Neuron (in vitro differentiated cells): ENCODE measurements around the gene CCDC28B.

Experiments used
- H2AFZ ChIP-seq: one replicate; pipeline ENCODE4 v1.6.1; 2013; ENCODE audit warnings: low read depth, mild to moderate bottlenecking, inconsistent platforms, low read length, moderate library complexity
- H3K27me3 ChIP-seq: one replicate; pipeline ENCODE4 v1.6.1; 2013; ENCODE audit warnings: low read length; ENCODE audit not compliant: insufficient read depth
- H3K36me3 ChIP-seq: one replicate; pipeline ENCODE4 v1.6.1; 2013; ENCODE audit warnings: low read length; ENCODE audit not compliant: insufficient read depth
- H3K4me1 ChIP-seq: one replicate; pipeline ENCODE4 v1.6.1; 2013; ENCODE audit warnings: low read length; ENCODE audit not compliant: insufficient read depth
- H3K4me3 ChIP-seq: 2 replicates; pipeline ENCODE4 v1.5.1; 2013; ENCODE audit warnings: mild to moderate bottlenecking, low read length, moderate library complexity
- H3K9me3 ChIP-seq: one replicate; pipeline ENCODE4 v1.6.1; 2013; ENCODE audit warnings: low read length

Gene CCDC28B

DNA sequence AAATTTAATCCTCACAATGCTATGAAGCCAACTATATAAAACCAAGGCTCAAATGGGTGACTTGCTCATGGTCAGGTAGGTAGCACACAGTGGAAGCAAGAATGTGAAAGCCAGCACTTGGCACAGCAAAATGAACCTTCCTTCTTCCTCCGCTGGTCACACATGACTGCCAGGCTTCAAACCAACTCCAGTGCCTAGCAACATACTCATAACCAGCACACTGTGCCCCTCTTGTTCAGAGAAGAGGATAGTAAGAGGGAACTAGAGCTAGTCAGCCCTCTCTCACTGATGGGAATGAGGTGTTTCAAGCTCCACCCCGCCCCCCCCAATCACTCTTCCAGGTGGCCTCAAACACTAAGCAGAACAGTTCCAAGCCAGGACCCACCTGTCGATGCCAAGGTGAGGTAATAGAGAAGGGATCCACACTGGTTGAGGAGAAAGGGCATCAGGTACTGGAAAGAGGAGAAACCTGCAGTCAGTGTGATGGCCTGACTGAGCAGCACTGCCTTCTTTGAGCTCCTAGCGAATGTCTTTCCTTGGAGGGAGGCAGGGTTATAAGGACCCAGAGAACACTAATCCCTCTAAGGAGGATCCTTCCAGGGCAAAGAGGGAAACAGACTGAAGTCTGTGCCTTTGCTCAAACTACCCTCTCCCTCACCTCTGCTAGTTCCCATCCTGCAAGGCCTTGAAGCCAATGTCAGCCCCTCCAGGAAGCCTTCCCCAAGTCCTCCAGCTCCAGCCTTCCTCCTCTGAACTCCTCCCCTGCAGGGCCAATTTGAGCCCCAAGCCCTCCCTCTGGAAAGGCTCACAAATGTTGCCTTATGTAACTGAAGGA lies 20.6 kb downstream of the CCDC28B start:
- no peak overlapping the region for H2AFZ ChIP-seq
- peak overlapping the region; percentile 88 for H3K4me3 ChIP-seq
- H3K27me3 ChIP-seq: no peaks in the 10 kb centered on the region
- H3K4me1 ChIP-seq: peaks cover 15% of the 10 kb centered on the region
- peaks cover 43% of the 10 kb centered on the region for H3K36me3 ChIP-seq
- no peaks in the 10 kb centered on the region for H3K9me3 ChIP-seq

GRCh38 chr1:32221581-32221979 lies 21.2 kb downstream of the CCDC28B start:
- H3K27me3 ChIP-seq: no peaks in the 10 kb centered on the region
- peaks cover 15% of the 10 kb centered on the region for H3K4me1 ChIP-seq
- peak overlapping the region; percentile 88 for H3K4me3 ChIP-seq
- peaks cover 42% of the 10 kb centered on the region for H3K36me3 ChIP-seq
- no peak overlapping the region for H2AFZ ChIP-seq
- no peaks in the 10 kb centered on the region for H3K9me3 ChIP-seq

GRCh38 chr1:32221980-32222755 lies 21.8 kb downstream of the CCDC28B start, which contains the start of the genes EIF3I and TMEM234:
Gene EIF3I, plus strand, starts transcription at chr1:32222407. Its CDS starts 35 bp downstream, at chr1:32222442.
Gene TMEM234, minus strand, starts transcription at chr1:32222353. Its CDS starts 31 bp downstream, at chr1:32222322.
- H3K4me1 ChIP-seq: peaks cover 15% of the 10 kb centered on the region
- H3K27me3 ChIP-seq: no peaks in the 10 kb centered on the region
- no peaks in the 10 kb centered on the region for H3K9me3 ChIP-seq
- H2AFZ ChIP-seq: peak within 1 kb of the TSS; percentile 65
- peak within 1 kb of the TSS; percentile 88 for H3K4me3 ChIP-seq
- peaks cover 40% of the 10 kb centered on the region for H3K36me3 ChIP-seq

GRCh38 chr1:32223683-32224082 lies 23.3 kb downstream of the CCDC28B start:
- Histone ChIP-seq H2AFZ (no peak overlapping the region), H3K27me3 (no peaks in the 10 kb centered on the region), H3K9me3 (no peaks in the 10 kb centered on the region), H3K4me3 (peak overlapping the region; percentile 0), H3K4me1 (peaks cover 15% of the 10 kb centered on the region), H3K36me3 (peaks cover 47% of the 10 kb centered on the region)

DNA sequence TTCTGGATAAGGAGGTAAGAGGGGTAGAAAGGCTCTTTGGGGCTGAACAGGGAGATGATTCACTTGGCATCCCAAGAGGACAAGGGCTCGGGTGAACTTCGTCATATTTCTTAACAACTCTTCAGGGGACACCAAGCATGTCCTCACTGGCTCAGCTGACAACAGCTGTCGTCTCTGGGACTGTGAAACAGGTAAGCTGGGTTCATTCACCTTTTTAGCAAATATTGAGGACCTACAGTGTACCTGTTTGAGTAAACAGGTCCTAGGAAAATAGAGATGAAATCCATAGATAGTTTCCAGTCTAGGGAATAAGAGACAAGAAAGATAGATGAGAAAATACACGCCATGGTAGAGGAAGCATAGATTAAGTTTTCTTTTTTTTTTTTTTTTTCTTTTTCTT lies 23.9 kb downstream of the CCDC28B start:
- H2AFZ ChIP-seq: no peak overlapping the region

GRCh38 chr1:32228771-32229170 lies 28.4 kb downstream of the CCDC28B start:
- Histone ChIP-seq H3K4me1 (peaks cover 13% of the 10 kb centered on the region), H3K4me3 (no peak overlapping the region), H2AFZ (no peak overlapping the region), H3K36me3 (peaks cover 61% of the 10 kb centered on the region), H3K9me3 (no peaks in the 10 kb centered on the region), H3K27me3 (no peaks in the 10 kb centered on the region)

More for the DNA sequence above, 23.9 kb downstream of the CCDC28B start:
- Histone ChIP-seq H3K4me1 (peaks cover 15% of the 10 kb centered on the region), H3K27me3 (no peaks in the 10 kb centered on the region), H3K4me3 (no peak overlapping the region), H3K36me3 (peaks cover 50% of the 10 kb centered on the region), H3K9me3 (no peaks in the 10 kb centered on the region)

- Histone ChIP-seq H3K9me3 (no peaks in the 10 kb centered on the region), H3K4me1 (peaks cover 13% of the 10 kb centered on the region), H3K27me3 (no peaks in the 10 kb centered on the region), H3K4me3 (no peak overlapping the region), H2AFZ (no peak overlapping the region), H3K36me3 (peaks cover 41% of the 10 kb centered on the region)
These were observed 31.5 kb downstream of the CCDC28B start for GRCh38 chr1:32231843-32232432.

DNA sequence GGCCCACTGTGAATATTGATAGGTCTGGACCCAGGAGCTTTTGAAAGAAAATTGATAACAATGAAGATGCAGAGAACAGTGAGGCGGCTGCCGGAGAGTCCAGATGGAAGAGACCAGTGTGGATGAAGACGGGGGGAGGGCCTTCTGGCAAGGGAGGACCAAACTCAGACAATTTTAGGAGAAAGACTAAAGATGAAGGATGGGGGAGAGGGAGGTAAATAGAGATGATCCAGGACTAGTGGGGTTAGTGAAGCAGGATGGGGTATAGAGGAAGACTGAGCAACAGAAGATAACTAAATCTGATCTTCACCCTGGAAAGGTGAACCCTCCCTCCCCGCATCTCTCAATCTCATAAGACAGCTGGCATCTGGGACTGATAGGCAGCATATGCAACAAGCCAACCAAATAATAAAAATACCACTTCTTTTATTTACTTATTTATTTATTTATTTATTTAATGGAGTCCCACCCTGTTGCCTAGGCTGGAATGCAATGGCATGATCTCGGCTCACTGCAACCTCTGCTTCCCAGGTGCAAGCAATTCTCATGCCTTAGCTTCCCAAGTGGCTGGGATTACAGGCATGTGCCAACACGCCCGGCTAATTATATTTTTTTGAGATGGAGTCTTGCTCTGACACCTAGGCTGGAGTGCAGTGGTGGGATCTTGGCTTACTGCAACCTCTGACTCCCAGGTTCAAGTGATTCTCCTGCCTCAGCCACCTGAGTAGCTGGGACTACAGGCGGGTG lies 32.3 kb downstream of the CCDC28B start:
- no peaks in the 10 kb centered on the region for H3K9me3 ChIP-seq
- no peak overlapping the region for H2AFZ ChIP-seq
- peaks cover 13% of the 10 kb centered on the region for H3K4me1 ChIP-seq
- peaks cover 33% of the 10 kb centered on the region for H3K36me3 ChIP-seq
- no peaks in the 10 kb centered on the region for H3K27me3 ChIP-seq
- H3K4me3 ChIP-seq: no peak overlapping the region

- H3K36me3 ChIP-seq: peaks cover 19% of the 10 kb centered on the region
These were observed 34.4 kb downstream of the CCDC28B start for GRCh38 chr1:32234792-32235191.

DNA sequence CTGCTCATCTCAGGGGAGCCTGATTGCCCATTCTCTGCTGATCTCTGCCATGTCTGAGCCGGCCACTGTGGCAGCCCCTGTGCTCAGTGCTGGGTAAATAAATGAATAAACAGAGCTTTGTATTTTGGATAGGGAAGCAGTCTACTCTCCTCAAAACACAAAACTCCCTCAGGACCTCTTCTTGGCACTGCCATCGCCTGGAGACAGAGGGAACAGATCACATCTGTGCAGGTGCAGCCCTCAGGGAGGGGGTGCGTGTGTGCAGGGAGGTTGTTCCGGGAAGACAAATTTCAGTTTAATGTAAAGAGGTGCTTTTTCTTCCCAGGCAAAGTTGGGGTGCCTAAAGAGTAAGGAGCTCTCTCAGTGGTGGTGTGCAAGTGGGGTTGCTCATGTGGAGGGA lies 38.9 kb downstream of the CCDC28B start:
- H2AFZ ChIP-seq: no peak overlapping the region
- no peak overlapping the region for H3K4me3 ChIP-seq
- H3K4me1 ChIP-seq: no peaks in the 10 kb centered on the region
- no peaks in the 10 kb centered on the region for H3K36me3 ChIP-seq
- H3K9me3 ChIP-seq: no peaks in the 10 kb centered on the region
- no peaks in the 10 kb centered on the region for H3K27me3 ChIP-seq

More at GRCh38 chr1:32234792-32235191, 34.4 kb downstream of the CCDC28B start:
- Histone ChIP-seq H3K4me1 (peaks cover 13% of the 10 kb centered on the region), H3K9me3 (no peaks in the 10 kb centered on the region), H3K27me3 (no peaks in the 10 kb centered on the region), H2AFZ (no peak overlapping the region), H3K4me3 (no peak overlapping the region)

DNA sequence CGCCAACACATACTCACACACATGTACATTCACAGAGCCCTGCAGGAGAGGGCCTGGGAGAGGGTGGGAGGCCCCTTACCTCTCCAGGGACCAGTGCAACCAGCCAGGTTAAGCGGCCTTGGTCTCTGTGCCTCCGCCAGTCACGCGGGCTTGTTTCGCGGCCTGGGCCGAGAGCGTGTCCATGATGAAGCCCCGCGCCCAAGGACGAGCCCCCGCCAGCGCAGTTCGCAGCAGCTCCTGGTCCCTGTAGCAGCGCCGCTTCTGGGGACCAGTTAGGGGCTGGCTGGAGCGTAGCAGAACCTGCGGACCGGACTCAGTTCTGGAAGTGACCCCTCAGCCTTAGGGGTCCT lies 39.4 kb downstream of the CCDC28B start:
- Histone ChIP-seq H3K9me3 (no peaks in the 10 kb centered on the region), H3K4me3 (no peak overlapping the region), H3K27me3 (no peaks in the 10 kb centered on the region), H3K4me1 (no peaks in the 10 kb centered on the region), H2AFZ (no peak overlapping the region), H3K36me3 (no peaks in the 10 kb centered on the region)

DNA sequence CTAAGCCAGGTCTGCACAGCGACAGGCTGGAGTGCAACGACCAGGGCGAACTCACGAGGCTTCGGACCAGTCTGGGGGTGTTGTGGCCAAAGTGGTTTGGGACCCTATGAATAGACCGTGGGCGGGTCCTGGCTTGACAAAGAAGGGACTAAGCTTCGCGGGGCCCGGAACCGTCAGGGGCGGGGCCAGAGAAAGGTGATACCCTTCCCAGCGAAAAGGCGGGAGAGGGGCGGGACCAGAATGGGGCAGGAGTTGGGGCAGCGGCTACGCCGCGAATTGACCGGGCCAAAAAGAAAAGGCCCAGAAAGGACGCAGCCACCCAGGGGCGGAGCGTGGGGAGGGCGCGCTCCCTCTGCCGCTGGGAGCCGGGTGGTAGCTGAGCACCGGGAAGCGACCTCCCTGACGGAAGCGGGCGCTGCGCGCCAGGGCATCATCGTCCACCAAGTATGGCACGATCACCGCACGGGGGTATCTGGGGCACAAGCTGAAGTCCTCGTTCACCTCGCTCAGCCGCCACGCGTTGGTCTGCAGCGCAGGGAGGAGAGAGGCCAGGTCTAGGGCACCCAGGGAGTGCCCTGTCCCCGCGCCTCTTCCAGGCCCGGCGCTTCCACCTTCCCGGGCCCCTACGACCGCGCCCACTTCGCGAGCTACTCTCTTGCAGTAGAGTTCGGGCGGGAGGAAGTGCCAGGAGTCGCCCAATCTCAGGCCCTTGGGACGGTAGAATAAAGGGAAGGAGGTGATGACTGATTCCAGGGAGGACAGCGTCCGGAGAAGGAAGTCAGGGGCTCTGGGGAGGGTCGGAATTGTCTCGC lies 40.0 kb downstream of the CCDC28B start:
- Histone ChIP-seq H3K9me3 (no peaks in the 10 kb centered on the region), H3K36me3 (no peaks in the 10 kb centered on the region), H3K4me1 (no peaks in the 10 kb centered on the region), H3K4me3 (no peak overlapping the region), H3K27me3 (no peaks in the 10 kb centered on the region), H2AFZ (no peak overlapping the region)
